ENCODE measurements around the gene VEZF1. TPM values are rescaled to one million over a fixed set of nuclear protein-coding genes. Genes with fewer than 3 reads are reported as not detected.

VEZF1 gene
- total RNA-seq, 4 donors from 2014 or later = 45.3 to 76.0 (median 63.7) TPM

- WGBS = 75% methylated on average over 4 of the region's 4 CpGs
- H3K27ac ChIP-seq = no peak overlapping the region
- no peak overlapping the region for H3K4me3 ChIP-seq
- peaks cover 41% of the 10 kb centered on the region for H3K36me3 ChIP-seq
- no peaks in the 10 kb centered on the region for H3K27me3 ChIP-seq
- no peak for DNase-seq (ENCODE audit: low spot score in 2 of 2)
- TF ChIP-seq POLR2A (IDR thresholded peaks at IDR 0.05) (no peak), EP300 (IDR thresholded peaks at IDR 0.05) (no peak), POLR2AphosphoS5 (IDR thresholded peaks at IDR 0.05) (no peak)
- TF ChIP-seq, protein P1, sequence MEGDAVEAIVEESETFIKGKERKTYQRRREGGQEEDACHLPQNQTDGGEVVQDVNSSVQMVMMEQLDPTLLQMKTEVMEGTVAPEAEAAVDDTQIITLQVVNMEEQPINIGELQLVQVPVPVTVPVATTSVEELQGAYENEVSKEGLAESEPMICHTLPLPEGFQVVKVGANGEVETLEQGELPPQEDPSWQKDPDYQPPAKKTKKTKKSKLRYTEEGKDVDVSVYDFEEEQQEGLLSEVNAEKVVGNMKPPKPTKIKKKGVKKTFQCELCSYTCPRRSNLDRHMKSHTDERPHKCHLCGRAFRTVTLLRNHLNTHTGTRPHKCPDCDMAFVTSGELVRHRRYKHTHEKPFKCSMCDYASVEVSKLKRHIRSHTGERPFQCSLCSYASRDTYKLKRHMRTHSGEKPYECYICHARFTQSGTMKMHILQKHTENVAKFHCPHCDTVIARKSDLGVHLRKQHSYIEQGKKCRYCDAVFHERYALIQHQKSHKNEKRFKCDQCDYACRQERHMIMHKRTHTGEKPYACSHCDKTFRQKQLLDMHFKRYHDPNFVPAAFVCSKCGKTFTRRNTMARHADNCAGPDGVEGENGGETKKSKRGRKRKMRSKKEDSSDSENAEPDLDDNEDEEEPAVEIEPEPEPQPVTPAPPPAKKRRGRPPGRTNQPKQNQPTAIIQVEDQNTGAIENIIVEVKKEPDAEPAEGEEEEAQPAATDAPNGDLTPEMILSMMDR (IDR thresholded peaks at IDR 0.05) = no peak
- no peaks in the 10 kb centered on the region for H3K9me3 ChIP-seq
- H3K4me1 ChIP-seq = peaks cover 37% of the 10 kb centered on the region
These were observed 14.3 kb upstream of the VEZF1 start for GRCh38 chr17:58002154-58002948.

- Histone ChIP-seq H3K36me3 (peaks cover 41% of the 10 kb centered on the region), H3K4me1 (peaks cover 37% of the 10 kb centered on the region), H3K4me3 (no peak overlapping the region), H3K27me3 (no peaks in the 10 kb centered on the region), H3K27ac (no peak overlapping the region), H3K9me3 (no peaks in the 10 kb centered on the region)
- WGBS = 31% methylated on average over 1 of the region's 1 CpG
- no peak for DNase-seq (ENCODE audit: low spot score in 2 of 2)
- TF ChIP-seq EP300 (IDR thresholded peaks at IDR 0.05) = no peak
- TF ChIP-seq, protein P1 (IDR thresholded peaks at IDR 0.05) = no peak
- no peak for TF ChIP-seq POLR2A (IDR thresholded peaks at IDR 0.05)
- no peak for TF ChIP-seq POLR2AphosphoS5 (IDR thresholded peaks at IDR 0.05)
These were observed 13.5 kb upstream of the VEZF1 start for GRCh38 chr17:58001461-58002124.

GRCh38 chr17:57999496-58000017 lies 11.5 kb upstream of the VEZF1 start:
- H3K9me3 ChIP-seq = no peaks in the 10 kb centered on the region
- H3K27me3 ChIP-seq = no peaks in the 10 kb centered on the region
- no peak overlapping the region for H3K4me3 ChIP-seq
- no peak for DNase-seq (ENCODE audit: low spot score in 2 of 2)
- no peak overlapping the region for H3K27ac ChIP-seq
- 69% methylated on average over 1 of the region's 1 CpG for WGBS
- peaks cover 31% of the 10 kb centered on the region for H3K36me3 ChIP-seq
- TF ChIP-seq, protein P1 (IDR thresholded peaks at IDR 0.05) = peak; percentile 73 to 81
- TF ChIP-seq POLR2A (IDR thresholded peaks at IDR 0.05) = no peak
- peaks cover 33% of the 10 kb centered on the region for H3K4me1 ChIP-seq

GRCh38 chr17:57999010-57999495 lies 11.0 kb upstream of the VEZF1 start:
- TF ChIP-seq POLR2AphosphoS5 (IDR thresholded peaks at IDR 0.05) = no peak
- TF ChIP-seq POLR2A (IDR thresholded peaks at IDR 0.05) = no peak
- TF ChIP-seq, protein P1 (IDR thresholded peaks at IDR 0.05) = no peak
- TF ChIP-seq EP300 (IDR thresholded peaks at IDR 0.05) = no peak
- no peak for DNase-seq (ENCODE audit: low spot score in 2 of 2)
- H3K36me3 ChIP-seq = peaks cover 26% of the 10 kb centered on the region
- H3K9me3 ChIP-seq = no peaks in the 10 kb centered on the region
- no peak overlapping the region for H3K4me3 ChIP-seq
- no peaks in the 10 kb centered on the region for H3K27me3 ChIP-seq
- H3K27ac ChIP-seq = no peak overlapping the region
- H3K4me1 ChIP-seq = peaks cover 28% of the 10 kb centered on the region
